GM23248 (cell line): ENCODE data around the gene PPP2R1B. TPM values are rescaled to one million over a fixed set of nuclear protein-coding genes. Genes with fewer than 3 reads are reported as not detected.

ENCODE experiments used
- DNase-seq: peaks from one replicate; pipeline ENCODE4 v3.0.0-alpha.2; 2015
- H2AFZ ChIP-seq: fragments of 200-600 bp; sonication (generic); 2 replicates; pipeline ENCODE4 v1.6.1; 2016; ENCODE audit warnings: antibody characterized with exemption
- H3F3A ChIP-seq: fragments of 200-600 bp; sonication (generic); 2 replicates; pipeline ENCODE4 v1.6.1; 2016; ENCODE audit warnings: mild to moderate bottlenecking, antibody characterized with exemption, mixed run types; ENCODE audit not compliant: insufficient read depth
- H3K27ac ChIP-seq: fragments of 200-600 bp; sonication (generic); 2 replicates; pipeline ENCODE4 v1.5.1; 2016; ENCODE audit warnings: mild to moderate bottlenecking
- H3K27me3 ChIP-seq: fragments of 200-600 bp; sonication (generic); replicated peaks from 2 replicates; pipeline ENCODE4 v1.6.1; 2016; ENCODE audit warnings: mild to moderate bottlenecking; ENCODE audit not compliant: insufficient read depth
- H3K36me3 ChIP-seq: fragments of 200-600 bp; sonication (generic); 2 replicates; pipeline ENCODE4 v1.6.1; 2016; ENCODE audit warnings: low read depth, mild to moderate bottlenecking
- H3K4me1 ChIP-seq: fragments of 200-600 bp; sonication (generic); 2 replicates; pipeline ENCODE4 v1.6.1; 2016; ENCODE audit warnings: mild to moderate bottlenecking; ENCODE audit not compliant: insufficient read depth
- H3K4me2 ChIP-seq: fragments of 200-600 bp; sonication (generic); one replicate; pipeline ENCODE4 v1.6.1; 2016; ENCODE audit warnings: mild to moderate bottlenecking; ENCODE audit not compliant: unreplicated experiment
- H3K4me3 ChIP-seq: fragments of 200-600 bp; sonication (generic); 2 replicates; pipeline ENCODE4 v1.5.1; 2016; ENCODE audit warnings: mild to moderate bottlenecking
- H3K79me2 ChIP-seq: fragments of 200-600 bp; sonication (generic); 2 replicates; pipeline ENCODE4 v1.6.1; 2016; ENCODE audit warnings: mild to moderate bottlenecking; ENCODE audit not compliant: insufficient read depth
- H3K9ac ChIP-seq: fragments of 200-600 bp; sonication (generic); 2 replicates; pipeline ENCODE4 v1.6.1; 2016; ENCODE audit warnings: mild to moderate bottlenecking
- H3K9me2 ChIP-seq: fragments of 200-600 bp; sonication (generic); 2 replicates; pipeline ENCODE4 v1.6.1; 2016; ENCODE audit warnings: mixed run types, mild to moderate bottlenecking, moderate library complexity; ENCODE audit not compliant: insufficient read depth
- H3K9me3 ChIP-seq: fragments of 200-600 bp; sonication (generic); one replicate; pipeline ENCODE4 v1.6.1; 2017; ENCODE audit warnings: low read depth
- H4K20me1 ChIP-seq: fragments of 200-600 bp; sonication (generic); 2 replicates; pipeline ENCODE4 v1.6.0; 2016; ENCODE audit not compliant: insufficient read depth
- EZH2 ChIP-seq: fragments of 200-600 bp; sonication (generic); IDR thresholded peaks from 2 replicates; pipeline ENCODE4 v1.6.1; 2018; ENCODE audit warnings: antibody characterized with exemption, mild to moderate bottlenecking; ENCODE audit not compliant: insufficient read depth, poor library complexity, severe bottlenecking
- EZH2phosphoT487 ChIP-seq: fragments of 200-600 bp; sonication (generic); IDR thresholded peaks from 2 replicates; pipeline ENCODE4 v1.6.1; 2018; ENCODE audit warnings: antibody characterized with exemption, moderate library complexity, mild to moderate bottlenecking, low read depth; ENCODE audit not compliant: insufficient read depth
- WGBS, 2 experiments: methylation state at CpG; one replicate each; pipeline ENCODE4 v1.1.6; 2015 to 2017; ENCODE audit warnings: low lambda C conversion rate in 2 of 2, low coverage in 1 of 2; ENCODE audit errors: missing lambda C conversion rate in 2 of 2; 5-methylcytosine and 5-hydroxymethylcytosine counted together
- in situ Hi-C: fragments of 300-500 bp; cut with MboI; formaldehyde crosslinking; loops from 2 replicates; pipeline ENCODE4 v1.15.0; 2020
- polyA plus RNA-seq: library from polyadenylated mRNA; unstranded; fragments of >200 nt; fragmentation: Nextera tagmentation; extraction: Ambion mirVana; gene quantifications from 2 replicates; pipeline ENCODE4 v1.2.1, GENCODE V29; 2016
- total RNA-seq: library from RNA; depleted of rRNA; stranded (reverse); fragments of >200 nt; shearing (Covaris generic); gene quantifications from 2 replicates; pipeline ENCODE4 v1.2.3, GENCODE V29; 2014

Gene PPP2R1B
- total and polyA plus RNA-seq, 2 experiments from 2014 or later: 25.1 to 26.2 TPM

- TF ChIP-seq EZH2 (no peak), EZH2phosphoT487 (no peak)
- no peaks in the 10 kb centered on the region for H4K20me1 ChIP-seq
- H3K4me1 ChIP-seq: no peaks in the 10 kb centered on the region
- no peaks in the 10 kb centered on the region for H3K79me2 ChIP-seq
- WGBS, 2 experiments: 86 to 99% methylated on average over 2 of the region's 2 CpGs
- no peaks in the 10 kb centered on the region for H3K9me3 ChIP-seq
- H3F3A ChIP-seq: peaks cover 4% of the 10 kb centered on the region; the same call in 1 of the 2 replicates
- H3K4me2 ChIP-seq: no peak overlapping the region
- no peak overlapping the region for H3K27ac ChIP-seq
- no peak overlapping the region for H3K9ac ChIP-seq
- no peaks in the 10 kb centered on the region; the same call in 1 of the 2 replicates for H3K36me3 ChIP-seq
- in situ Hi-C loops: no loop called here
- DNase-seq: no peak
- H3K27me3 ChIP-seq: no peaks in the 10 kb centered on the region
- H3K4me3 ChIP-seq: no peak overlapping the region
- H3K9me2 ChIP-seq: no peaks in the 10 kb centered on the region
- no peak overlapping the region for H2AFZ ChIP-seq
These were observed 46.0 kb upstream of the PPP2R1B start for GRCh38 chr11:111812211-111812610.

GRCh38 chr11:111811445-111811844 lies 45.3 kb upstream of the PPP2R1B start:
- Histone ChIP-seq H2AFZ (no peak overlapping the region), H3K9ac (no peak overlapping the region), H3K27me3 (no peaks in the 10 kb centered on the region), H3K9me3 (no peaks in the 10 kb centered on the region), H3K36me3 (no peaks in the 10 kb centered on the region; the same call in 1 of the 2 replicates), H3K4me1 (no peaks in the 10 kb centered on the region), H4K20me1 (no peaks in the 10 kb centered on the region), H3F3A (peaks cover 4% of the 10 kb centered on the region; the same call in 1 of the 2 replicates), H3K27ac (no peak overlapping the region), H3K79me2 (no peaks in the 10 kb centered on the region), H3K4me2 (no peak overlapping the region), H3K4me3 (no peak overlapping the region), H3K9me2 (no peaks in the 10 kb centered on the region)
- in situ Hi-C loops: no loop called here
- TF ChIP-seq EZH2 (no peak), EZH2phosphoT487 (no peak)
- DNase-seq: no peak
- 98 to 100% methylated on average over 2 of the region's 2 CpGs for WGBS, 2 experiments

GRCh38 chr11:111808834-111809233 lies 42.6 kb upstream of the PPP2R1B start:
- in situ Hi-C loops: no loop called here
- TF ChIP-seq EZH2phosphoT487: no peak
- no peak for TF ChIP-seq EZH2

GRCh38 chr11:111808063-111808588 lies 41.9 kb upstream of the PPP2R1B start:
- Histone ChIP-seq H3K36me3 (no peaks in the 10 kb centered on the region; the same call in 1 of the 2 replicates), H3K9me3 (no peaks in the 10 kb centered on the region), H3K9me2 (no peaks in the 10 kb centered on the region), H3K27ac (no peak overlapping the region), H3F3A (no peaks in the 10 kb centered on the region), H3K79me2 (no peaks in the 10 kb centered on the region), H3K4me2 (no peak overlapping the region), H3K27me3 (no peaks in the 10 kb centered on the region), H4K20me1 (no peaks in the 10 kb centered on the region), H2AFZ (no peak overlapping the region), H3K9ac (no peak overlapping the region), H3K4me3 (no peak overlapping the region), H3K4me1 (no peaks in the 10 kb centered on the region)
- in situ Hi-C loops: no loop called here
- WGBS, 2 experiments: 96 to 100% methylated on average over 2 of the region's 2 CpGs
- DNase-seq: no peak
- TF ChIP-seq EZH2phosphoT487 (no peak), EZH2 (no peak)

More at GRCh38 chr11:111808834-111809233, 42.6 kb upstream of the PPP2R1B start:
- H2AFZ ChIP-seq: no peak overlapping the region
- H3K9me2 ChIP-seq: no peaks in the 10 kb centered on the region
- H3K9ac ChIP-seq: no peak overlapping the region
- 97 to 100% methylated on average over 2 of the region's 2 CpGs for WGBS, 2 experiments
- no peaks in the 10 kb centered on the region for H3K4me1 ChIP-seq
- H3F3A ChIP-seq: peaks cover under 1% of the 10 kb centered on the region; the same call in 1 of the 2 replicates
- H3K79me2 ChIP-seq: no peaks in the 10 kb centered on the region
- no peaks in the 10 kb centered on the region for H4K20me1 ChIP-seq
- DNase-seq: no peak
- no peak overlapping the region for H3K27ac ChIP-seq
- no peak overlapping the region for H3K4me2 ChIP-seq
- H3K27me3 ChIP-seq: no peaks in the 10 kb centered on the region
- no peaks in the 10 kb centered on the region for H3K9me3 ChIP-seq
- no peaks in the 10 kb centered on the region; the same call in 1 of the 2 replicates for H3K36me3 ChIP-seq
- H3K4me3 ChIP-seq: no peak overlapping the region
